Measurements from ENCODE around the gene ABCB11. TPM values are rescaled to one million over a fixed set of nuclear protein-coding genes. Genes with fewer than 3 reads are reported as not detected.

ABCB11 gene
- total RNA-seq, 2 experiments from 2014 or later: not detected

DNA sequence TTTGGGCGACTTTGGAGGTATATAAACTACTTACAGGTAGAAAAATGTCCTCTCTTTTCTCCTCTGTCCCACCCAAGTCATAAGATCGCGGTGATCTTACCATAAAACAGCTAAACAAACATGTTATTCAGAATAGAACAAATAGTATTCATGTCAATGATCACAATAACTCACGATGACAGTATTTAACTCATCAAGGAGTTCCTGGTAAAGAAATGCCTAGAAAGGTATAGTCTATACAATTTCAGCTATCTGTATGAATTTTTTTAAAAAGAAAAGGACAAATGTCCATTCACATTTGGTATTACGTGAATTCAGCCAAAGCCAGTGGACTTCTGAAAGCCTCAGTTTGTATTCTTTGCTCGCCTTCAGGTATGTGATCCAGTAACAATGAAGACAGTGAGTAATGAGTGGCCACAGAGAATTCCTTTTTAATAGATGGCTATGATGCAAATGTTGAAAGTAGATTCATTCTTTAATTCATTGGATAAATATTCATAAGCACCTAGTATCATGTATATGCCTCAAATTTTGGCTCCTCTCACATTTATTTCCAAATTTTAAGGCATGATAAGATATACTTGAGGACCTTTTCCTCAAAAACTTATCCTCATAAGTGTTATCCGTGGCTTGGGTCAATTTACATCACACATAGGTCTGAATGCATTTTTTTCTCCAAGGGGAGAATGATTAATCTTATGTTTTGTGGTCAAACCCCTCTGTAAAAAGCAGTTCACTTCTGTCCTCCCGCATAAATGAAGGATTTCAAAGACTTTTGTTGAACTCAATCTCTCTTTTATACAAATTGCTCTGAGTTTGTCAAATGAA is 20.3 kb downstream of the ABCB11 start:
- Mint-ChIP-seq H3K36me3 (ENCODE audit: low read depth) (no peaks in the 10 kb centered on the region), H3K27me3 (no peaks in the 10 kb centered on the region), H3K4me1 (peaks cover 12% of the 10 kb centered on the region), H3K9me3 (peaks cover 2% of the 10 kb centered on the region), H3K27ac (no peak overlapping the region), H3K4me3 (no peak overlapping the region)
- ChIA-PET CTCF (interaction anchor here (1.3 kb wide), 1 partner anchor 131 kb away, joined by 3 read pairs; no protein-coding TSS in a partner anchor), POLR2A (no interaction called here)
- no peak for DNase-seq

DNA sequence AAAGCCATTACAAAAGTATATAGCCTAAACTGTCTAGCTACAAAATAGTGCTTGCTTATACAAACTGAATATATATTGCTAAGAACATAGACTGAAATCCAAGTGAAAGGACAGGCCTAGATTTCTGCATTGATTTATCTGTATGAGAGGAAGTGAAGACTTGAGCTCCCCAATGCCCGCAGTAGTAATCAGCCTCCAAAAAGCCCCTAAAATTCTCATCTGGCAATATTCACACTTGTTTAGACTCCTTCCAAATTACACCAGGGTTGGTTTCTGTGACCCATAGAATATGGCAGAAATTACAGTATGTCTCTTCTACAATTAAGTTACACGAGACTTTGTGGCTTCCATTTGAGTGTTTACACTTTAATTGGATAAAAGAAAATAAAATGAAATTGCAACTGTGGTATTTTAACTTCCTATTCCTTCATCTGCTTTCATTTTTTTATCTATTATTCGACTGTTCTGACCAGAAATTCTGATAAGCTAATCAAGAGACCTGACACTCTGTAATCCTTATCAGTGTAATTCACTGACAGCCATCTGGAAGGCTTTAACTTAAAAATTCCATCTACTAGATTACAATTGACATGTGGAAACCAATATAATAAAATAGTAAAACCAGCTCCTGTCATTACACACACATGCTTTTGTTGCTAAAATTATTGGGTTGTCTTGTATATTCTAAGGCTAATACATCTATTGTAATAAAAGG is 21.1 kb downstream of the ABCB11 start:
- Mint-ChIP-seq H3K27me3 (no peaks in the 10 kb centered on the region), H3K4me3 (no peak overlapping the region), H3K36me3 (ENCODE audit: low read depth) (no peaks in the 10 kb centered on the region), H3K27ac (no peak overlapping the region), H3K4me1 (peaks cover 12% of the 10 kb centered on the region), H3K9me3 (peaks cover 2% of the 10 kb centered on the region)
- DNase-seq: no peak
- ChIA-PET CTCF (interaction anchor here (1.3 kb wide), 1 partner anchor 132 kb away, joined by 3 read pairs; no protein-coding TSS in a partner anchor), POLR2A (no interaction called here)

DNA sequence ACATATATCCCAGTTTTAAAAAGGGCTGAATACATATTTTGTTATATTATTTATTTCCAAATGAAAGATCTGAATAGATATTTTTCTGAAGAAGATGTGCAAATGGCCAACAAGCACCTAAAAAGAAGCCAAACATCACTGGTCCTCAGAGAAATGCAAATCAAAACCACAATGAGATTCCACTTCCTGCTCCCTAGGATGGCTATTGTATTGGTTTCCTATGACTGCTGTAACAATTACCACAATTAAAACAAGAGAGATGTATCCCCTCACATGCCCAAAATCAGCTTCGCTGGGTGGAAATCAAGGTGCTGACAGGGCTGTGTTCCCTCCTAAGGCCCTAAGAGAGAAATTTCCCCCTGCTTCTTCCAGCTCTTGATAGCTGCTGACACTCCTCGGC is 23.2 kb downstream of the ABCB11 start:
- peaks cover 2% of the 10 kb centered on the region for H3K27me3 Mint-ChIP-seq
- no peaks in the 10 kb centered on the region for H3K36me3 Mint-ChIP-seq (ENCODE audit: low read depth)
- ChIA-PET CTCF (no interaction called here), POLR2A (no interaction called here)
- DNase-seq: no peak
- no peak overlapping the region for H3K4me3 Mint-ChIP-seq
- no peak overlapping the region for H3K27ac Mint-ChIP-seq
- peaks cover 9% of the 10 kb centered on the region for H3K4me1 Mint-ChIP-seq
- peaks cover 2% of the 10 kb centered on the region for H3K9me3 Mint-ChIP-seq

DNA sequence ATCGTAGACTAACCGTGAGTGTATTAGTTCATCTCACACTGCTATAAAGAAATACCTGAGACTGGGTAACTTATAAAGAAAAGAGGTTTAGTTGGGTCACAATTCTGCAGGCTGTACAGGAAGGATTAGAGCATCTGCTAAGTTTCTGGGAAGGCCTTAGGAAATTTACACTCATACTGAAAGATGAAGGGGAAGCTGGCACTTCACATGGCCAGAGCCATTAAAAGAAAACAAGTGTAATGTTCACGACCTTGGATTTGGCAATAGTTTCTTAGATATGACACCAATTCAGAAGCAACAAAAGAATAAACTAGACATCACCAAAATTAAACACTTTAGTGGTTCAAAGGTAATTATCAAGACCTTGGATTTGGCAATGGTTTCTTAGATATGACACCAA is 23.8 kb downstream of the ABCB11 start:
- Mint-ChIP-seq H3K4me1 (peaks cover 9% of the 10 kb centered on the region), H3K9me3 (peaks cover 2% of the 10 kb centered on the region), H3K27me3 (peaks cover 2% of the 10 kb centered on the region), H3K27ac (no peak overlapping the region), H3K4me3 (no peak overlapping the region), H3K36me3 (ENCODE audit: low read depth) (no peaks in the 10 kb centered on the region)
- CTCF ChIA-PET: no interaction called here
- no peak for DNase-seq
- POLR2A ChIA-PET: no interaction called here

DNA sequence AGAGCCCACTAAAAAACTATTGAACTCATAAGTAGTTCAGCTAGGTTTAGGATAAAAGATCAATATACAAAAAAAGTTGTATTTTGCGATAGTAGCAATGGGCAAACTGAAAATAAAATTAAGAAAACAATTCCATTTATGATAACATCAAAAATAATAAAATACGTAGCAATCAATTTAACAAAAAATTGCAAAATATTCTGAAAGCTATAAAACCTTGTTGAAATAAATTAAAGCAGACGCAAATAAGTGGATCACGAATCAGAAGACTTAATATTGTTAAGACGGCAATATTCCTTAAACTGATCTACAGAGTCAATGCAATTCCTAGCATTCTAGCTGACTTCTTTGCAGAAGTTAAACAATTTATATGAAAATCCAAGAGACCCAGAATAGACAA is 24.5 kb downstream of the ABCB11 start:
- peaks cover 2% of the 10 kb centered on the region for H3K27me3 Mint-ChIP-seq
- H3K9me3 Mint-ChIP-seq: peaks cover 2% of the 10 kb centered on the region
- no peak overlapping the region for H3K4me3 Mint-ChIP-seq

DNA sequence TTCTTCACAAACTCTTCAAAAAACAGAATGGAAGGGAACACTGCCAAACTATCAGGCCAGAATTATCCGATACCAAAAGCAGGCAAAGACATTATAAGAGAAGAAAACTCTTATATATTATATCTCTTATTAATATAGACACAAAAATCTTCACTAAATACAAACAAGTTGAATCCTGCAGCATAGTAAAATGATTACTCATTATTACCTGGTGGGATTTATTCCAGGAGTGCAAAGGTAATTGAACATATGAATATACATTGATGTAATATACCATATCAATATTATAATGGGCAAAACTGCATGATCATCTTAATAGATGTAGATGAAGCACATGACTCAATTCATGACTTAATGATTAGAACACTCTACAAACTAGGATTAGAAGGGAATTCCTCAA is 25.1 kb downstream of the ABCB11 start:
- Mint-ChIP-seq H3K4me1 (peaks cover 9% of the 10 kb centered on the region), H3K27ac (no peak overlapping the region), H3K36me3 (ENCODE audit: low read depth) (no peaks in the 10 kb centered on the region), H3K9me3 (peaks cover 2% of the 10 kb centered on the region), H3K4me3 (no peak overlapping the region), H3K27me3 (peaks cover 2% of the 10 kb centered on the region)
- ChIA-PET CTCF (no interaction called here), POLR2A (no interaction called here)
- no peak for DNase-seq

More for the DNA sequence above, 24.5 kb downstream of the ABCB11 start:
- ChIA-PET POLR2A (no interaction called here), CTCF (no interaction called here)
- DNase-seq: no peak
- H3K4me1 Mint-ChIP-seq: peaks cover 9% of the 10 kb centered on the region
- no peak overlapping the region for H3K27ac Mint-ChIP-seq
- no peaks in the 10 kb centered on the region for H3K36me3 Mint-ChIP-seq (ENCODE audit: low read depth)

DNA sequence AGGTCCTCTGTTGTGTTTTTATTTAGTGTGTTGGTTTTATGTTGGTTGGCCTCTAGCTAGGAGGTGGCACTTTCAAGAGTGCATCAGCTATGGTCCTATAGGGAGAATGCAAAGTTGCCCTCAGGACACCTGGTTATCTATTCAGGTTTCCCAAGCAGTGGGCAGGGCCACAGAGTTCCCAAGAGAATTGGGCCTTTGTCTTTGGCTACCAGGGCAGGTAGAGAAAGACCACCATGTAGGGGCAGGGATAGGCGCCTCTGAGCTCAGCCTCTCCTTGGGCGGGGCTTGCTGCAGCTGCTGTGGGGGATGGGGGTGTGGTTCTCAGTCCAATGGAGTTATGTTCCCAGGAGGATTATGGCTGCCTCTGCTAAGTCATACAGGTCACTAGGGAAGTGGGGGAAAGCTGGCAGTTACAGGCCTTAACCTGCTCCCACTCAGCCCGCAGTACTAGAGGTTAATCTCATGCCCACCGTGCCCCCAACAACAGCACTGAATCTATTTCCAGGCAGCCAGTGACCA is 26.0 kb downstream of the ABCB11 start:
- Mint-ChIP-seq H3K27me3 (peaks cover 2% of the 10 kb centered on the region), H3K36me3 (ENCODE audit: low read depth) (no peaks in the 10 kb centered on the region), H3K4me3 (no peak overlapping the region), H3K27ac (no peak overlapping the region), H3K9me3 (peaks cover 2% of the 10 kb centered on the region), H3K4me1 (peaks cover 9% of the 10 kb centered on the region)
- DNase-seq: no peak
- POLR2A ChIA-PET: no interaction called here
- CTCF ChIA-PET: no interaction called here

DNA sequence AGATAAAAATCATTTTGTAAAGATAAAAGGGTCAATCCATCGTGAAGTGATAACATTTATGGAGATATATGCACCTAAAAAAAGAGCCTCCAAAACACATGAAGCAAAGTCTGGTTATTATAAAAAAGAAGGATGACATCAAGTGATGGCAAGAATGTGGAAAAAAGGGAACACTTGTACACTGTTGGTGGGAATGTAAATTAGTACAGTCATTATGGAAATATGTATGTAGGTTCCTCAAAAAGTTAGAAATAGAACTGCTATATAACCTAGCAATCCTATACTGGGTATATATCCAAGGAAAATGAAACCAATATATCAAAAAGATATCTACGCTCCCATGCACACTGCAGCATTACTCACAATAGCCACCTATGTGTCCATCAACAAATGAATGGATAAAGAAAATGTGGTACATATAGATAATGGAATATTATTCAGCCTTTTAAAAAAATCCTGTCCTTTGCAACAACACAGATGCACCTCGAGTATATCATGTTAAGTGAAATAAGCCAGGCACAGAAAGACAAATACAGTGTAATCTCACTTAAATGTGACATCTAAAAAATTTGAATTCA is 28.9 kb downstream of the ABCB11 start:
- Mint-ChIP-seq H3K27ac (no peak overlapping the region), H3K27me3 (peaks cover 2% of the 10 kb centered on the region), H3K4me1 (peaks cover 4% of the 10 kb centered on the region), H3K9me3 (peaks cover 2% of the 10 kb centered on the region), H3K4me3 (no peak overlapping the region), H3K36me3 (ENCODE audit: low read depth) (no peaks in the 10 kb centered on the region)
- CTCF ChIA-PET: no interaction called here
- POLR2A ChIA-PET: no interaction called here
- no peak for DNase-seq

DNA sequence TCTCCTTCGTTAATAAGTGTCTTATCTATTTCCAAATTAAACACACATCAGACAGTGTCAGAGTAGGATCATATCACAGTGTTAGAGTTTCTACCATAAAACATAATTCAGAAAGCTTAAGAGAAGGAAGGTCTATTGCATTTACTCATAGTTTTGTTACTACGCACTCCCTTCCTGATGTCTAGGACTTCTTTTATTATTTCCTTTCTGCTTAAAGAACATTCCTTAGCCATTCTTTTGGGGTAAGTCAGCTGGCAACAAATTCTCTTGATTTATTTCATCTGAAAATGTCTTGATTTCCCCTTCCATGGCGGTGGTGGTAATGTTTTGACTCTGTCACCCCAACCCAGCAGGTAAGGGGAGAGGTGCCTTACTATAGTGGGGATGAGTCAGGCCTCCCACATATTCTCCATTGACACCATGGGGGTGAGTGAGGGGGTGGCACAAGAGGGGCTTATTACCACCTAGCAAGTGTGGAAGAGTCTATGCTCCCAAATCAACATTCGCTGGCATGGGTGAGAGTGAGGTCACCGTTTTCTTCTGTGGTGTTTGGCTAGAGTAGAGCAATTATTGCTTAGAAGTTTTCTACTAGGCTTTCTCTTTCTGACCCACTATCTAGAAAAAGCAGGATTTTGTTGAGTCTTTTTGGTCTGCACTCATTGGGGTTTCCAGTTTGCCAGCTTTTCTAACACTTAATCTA is 29.9 kb downstream of the ABCB11 start:
- ChIA-PET POLR2A (no interaction called here), CTCF (no interaction called here)
- no peak for DNase-seq
- Mint-ChIP-seq H3K27ac (no peak overlapping the region), H3K36me3 (ENCODE audit: low read depth) (no peaks in the 10 kb centered on the region), H3K4me3 (no peak overlapping the region), H3K9me3 (peaks cover 2% of the 10 kb centered on the region), H3K4me1 (peaks cover 3% of the 10 kb centered on the region), H3K27me3 (peaks cover 5% of the 10 kb centered on the region)

DNA sequence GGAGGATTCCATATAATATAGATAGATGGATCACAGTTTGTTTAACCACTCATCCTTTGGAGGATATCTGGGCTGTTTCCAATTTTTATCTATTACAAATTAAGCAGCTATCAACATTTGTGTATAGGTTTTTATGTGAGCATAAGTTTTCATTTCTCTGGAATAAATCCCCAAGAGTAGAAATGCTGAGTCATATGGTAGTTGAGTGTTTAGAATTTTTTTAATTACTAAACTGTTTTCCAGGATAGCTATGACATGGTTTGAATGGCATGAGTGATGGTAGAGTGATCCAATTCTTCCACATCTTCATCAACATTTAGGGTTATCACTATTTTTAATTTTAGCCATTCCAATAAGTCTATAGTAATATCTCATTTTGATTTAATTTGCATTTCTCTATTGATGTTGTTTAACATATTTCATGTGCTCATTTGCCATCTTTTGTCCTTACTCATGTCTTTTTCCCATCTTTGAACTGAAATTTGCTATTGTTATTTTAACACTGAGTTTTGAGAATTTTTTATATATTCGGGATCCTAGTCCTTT is 31.4 kb downstream of the ABCB11 start:
- CTCF ChIA-PET: no interaction called here
- Mint-ChIP-seq H3K4me3 (no peak overlapping the region), H3K36me3 (ENCODE audit: low read depth) (no peaks in the 10 kb centered on the region), H3K27ac (no peak overlapping the region), H3K27me3 (peaks cover 4% of the 10 kb centered on the region), H3K9me3 (peaks cover 2% of the 10 kb centered on the region), H3K4me1 (peaks cover 3% of the 10 kb centered on the region)
- no peak for DNase-seq
- POLR2A ChIA-PET: no interaction called here

DNA sequence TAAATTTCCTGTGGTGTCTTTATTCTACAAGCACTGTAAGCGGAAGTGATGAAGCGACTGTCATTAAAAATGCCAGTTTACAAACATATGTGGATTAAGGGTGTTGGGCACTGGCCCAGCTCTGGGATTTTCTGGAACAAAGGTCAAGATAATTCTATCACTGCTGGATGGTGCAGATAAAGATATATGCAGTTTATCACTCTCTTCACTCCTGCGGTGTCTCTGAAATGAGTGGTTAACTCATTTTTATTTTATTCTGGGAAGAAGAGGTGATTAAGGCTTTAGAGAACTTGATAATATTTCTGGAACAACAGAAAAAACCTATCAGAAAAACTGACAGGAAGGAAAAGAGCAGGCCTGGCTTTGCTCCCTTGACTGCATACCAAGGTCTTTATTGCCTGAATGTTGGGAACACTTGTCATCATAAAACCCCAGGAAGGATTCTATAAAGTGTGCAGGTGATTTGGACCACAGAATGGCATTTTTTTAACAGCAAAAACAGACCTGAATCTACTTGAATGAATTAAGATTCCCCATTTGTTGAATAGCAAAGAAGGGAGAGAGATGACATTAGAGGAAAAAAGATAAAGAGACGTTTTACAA is 32.4 kb downstream of the ABCB11 start:
- ChIA-PET POLR2A (no interaction called here), CTCF (no interaction called here)
- H3K36me3 Mint-ChIP-seq (ENCODE audit: low read depth): no peaks in the 10 kb centered on the region

DNA sequence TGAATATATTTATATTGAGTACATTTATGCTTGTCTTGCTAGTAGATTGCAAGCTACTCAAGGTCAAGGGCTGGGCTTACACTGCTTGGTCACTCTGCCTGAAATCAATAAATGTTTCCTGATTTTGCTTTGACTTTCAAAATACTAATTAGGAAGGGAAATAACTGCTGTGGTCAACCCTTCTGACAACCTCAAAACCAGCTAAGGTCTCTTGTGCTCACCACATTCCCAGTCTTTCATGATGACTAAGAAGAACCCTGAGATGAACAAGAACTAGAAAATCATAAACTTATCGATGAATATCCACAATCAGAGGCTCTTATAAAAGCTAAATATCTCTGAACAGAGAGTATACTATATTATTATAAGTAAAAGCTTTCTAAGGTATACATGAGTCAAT is 33.3 kb downstream of the ABCB11 start:
- POLR2A ChIA-PET: no interaction called here
- no peak overlapping the region for H3K27ac Mint-ChIP-seq

More for the DNA sequence above, 32.4 kb downstream of the ABCB11 start:
- Mint-ChIP-seq H3K27ac (no peak overlapping the region), H3K27me3 (peaks cover 3% of the 10 kb centered on the region), H3K4me3 (no peak overlapping the region), H3K9me3 (peaks cover 2% of the 10 kb centered on the region), H3K4me1 (peaks cover 3% of the 10 kb centered on the region)
- DNase-seq: no peak

More for the DNA sequence above, 33.3 kb downstream of the ABCB11 start:
- H3K36me3 Mint-ChIP-seq (ENCODE audit: low read depth): no peaks in the 10 kb centered on the region
- no peak for DNase-seq
- CTCF ChIA-PET: no interaction called here
- H3K9me3 Mint-ChIP-seq: no peaks in the 10 kb centered on the region
- peaks cover 3% of the 10 kb centered on the region for H3K4me1 Mint-ChIP-seq
- H3K4me3 Mint-ChIP-seq: no peak overlapping the region
- H3K27me3 Mint-ChIP-seq: peaks cover 3% of the 10 kb centered on the region

All from activated CD4-positive, alpha-beta memory T cell treated with anti-CD3 and anti-CD28 coated beads, Interleukin-2, amount 10 ng/mL, durations not matched to agents 7 days and 5 days (primary cell).